Measurements from ENCODE around the gene ERVFRD-1.
A peak's percentile ranks its signal among the peaks of the same experiment; 100 is the strongest.

GRCh38 chr6:11093626-11094410 lies 17.7 kb downstream of the ERVFRD-1 start, which contains the start of gene SMIM13:
- TF ChIP-seq CTCF (conservative IDR thresholded peaks at IDR 0.05) (peak; percentile 92), ZFX (IDR thresholded peaks at IDR 0.05) (peak; percentile 78)

All from C4-2B (cell line).